Endothelial cell of umbilical vein (primary cell): ENCODE measurements around the gene TLCD2. TPM values are rescaled to one million over a fixed set of nuclear protein-coding genes. Genes with fewer than 3 reads are reported as not detected.
"Not testable (repeated sequence)": the region's sequence is repeated elsewhere in the genome, so short reads cannot be mapped to it uniquely, and the experiment has no call there.

Experiments
- BruUV-seq: library from RNA; stranded (reverse); fragments of 400-500 nt; replicated peaks from 2 replicates; lab custom pipeline; 2021; lab: Mats Ljungman, UMichigan
- CTCF ChIA-PET: fragments of 300-600, 350-600 bp; sonication (Branson Sonifier 250); formaldehyde crosslinking; loops from one replicate; lab custom pipeline; 2021; ENCODE audit warnings: antibody characterized with exemption, inconsistent platforms; lab: Charles Lee
- POLR2A ChIA-PET: fragments of 300-600, 350-600 bp; sonication (Branson Sonifier 250); formaldehyde crosslinking; loops from one replicate; lab custom pipeline; 2021; ENCODE audit warnings: antibody characterized with exemption, inconsistent platforms; lab: Charles Lee
- DNase-seq: peaks from one replicate; pipeline ENCODE4 v3.0.0-alpha.2; 2011; ENCODE audit warnings: low read depth, low spot score
- FAIRE-seq: peaks from 2 replicates; lab custom pipeline; 2011; peaks lifted over from hg19 to GRCh38; lab: Jason Lieb, UNC
- H2AFZ ChIP-seq: 2 replicates; pipeline ENCODE4 v1.6.0; 2012; ENCODE audit warnings: low read depth, low read length, control low read depth, inconsistent platforms
- H3K27ac ChIP-seq: 2 replicates; pipeline ENCODE4 v1.5.1; 2011; ENCODE audit warnings: low read depth, mild to moderate bottlenecking, control low read depth, low read length, moderate library complexity; ENCODE audit not compliant: insufficient read depth
- H3K27me3 ChIP-seq, 2 experiments: 2 replicates each; pipeline versions ENCODE4 v1.6.0 to v1.6.1; 2011; ENCODE audit warnings: low read length in 2 of 2, mixed read lengths in 1 of 2; ENCODE audit not compliant: control insufficient read depth in 2 of 2, insufficient read depth in 2 of 2
- H3K36me3 ChIP-seq, 2 experiments: 2 replicates in 1 of 2; 3 replicates in 1 of 2; pipeline ENCODE4 v1.5.1; 2011; ENCODE audit warnings: low read length in 2 of 2, mild to moderate bottlenecking in 1 of 2, moderate library complexity in 1 of 2; ENCODE audit not compliant: control insufficient read depth in 2 of 2, insufficient read depth in 2 of 2; ENCODE audit errors: extremely low read depth in 1 of 2
- H3K4me1 ChIP-seq: 3 replicates; pipeline ENCODE4 v1.5.1; 2011; ENCODE audit warnings: mild to moderate bottlenecking, low read length; ENCODE audit not compliant: control insufficient read depth, insufficient read depth; ENCODE audit errors: extremely low read depth
- H3K4me2 ChIP-seq: 2 replicates; pipeline ENCODE4 v1.6.1; 2011; ENCODE audit warnings: low read length, control low read depth, mixed read lengths; ENCODE audit not compliant: insufficient read depth
- H3K4me3 ChIP-seq, 3 experiments: fragments of 200-600 bp in 1 of 3; sonication (generic), shearing (Covaris generic) in 1 of 3; replicated peaks in 1 of 3; 2 replicates each; pipeline ENCODE4 v1.5.1; 2011 to 2016; ENCODE audit warnings: control low read depth in 3 of 3, low read length in 3 of 3, mild to moderate bottlenecking in 2 of 3, inconsistent platforms in 1 of 3, low read depth in 1 of 3, moderate library complexity in 1 of 3; ENCODE audit not compliant: insufficient read depth in 1 of 3
- H3K79me2 ChIP-seq: 2 replicates; pipeline ENCODE4 v1.6.0; 2012; ENCODE audit warnings: low read length, inconsistent platforms; ENCODE audit not compliant: control insufficient read depth, insufficient read depth
- H3K9ac ChIP-seq: replicated peaks from 2 replicates; pipeline ENCODE3; 2011; ENCODE audit warnings: low read length, control low read depth; ENCODE audit not compliant: insufficient read depth; ENCODE audit errors: extremely low read depth
- H3K9me1 ChIP-seq: replicated peaks from 3 replicates; pipeline ENCODE4 v1.6.0; 2011; ENCODE audit warnings: mild to moderate bottlenecking, low read length; ENCODE audit not compliant: control insufficient read depth, insufficient read depth; ENCODE audit errors: extremely low read depth
- H3K9me3 ChIP-seq: replicated peaks from 2 replicates; pipeline ENCODE4 v1.5.1; 2012; ENCODE audit warnings: low read length, inconsistent platforms; ENCODE audit not compliant: control insufficient read depth, insufficient read depth
- H4K20me1 ChIP-seq: replicated peaks from 2 replicates; pipeline ENCODE3; 2011; ENCODE audit warnings: mild to moderate bottlenecking, low read length; ENCODE audit not compliant: control insufficient read depth, insufficient read depth; ENCODE audit errors: extremely low read depth
- CTCF ChIP-seq, 2 donors: IDR thresholded peaks; 1 replicate in 1 of 2; 2 replicates in 1 of 2; pipeline ENCODE4 v1.5.1; 2011; ENCODE audit warnings: low read length in 2 of 2, mild to moderate bottlenecking in 2 of 2, moderate library complexity in 2 of 2, control low read depth in 1 of 2, inconsistent platforms in 1 of 2, low read depth in 1 of 2; ENCODE audit not compliant: insufficient read depth in 1 of 2; ENCODE audit errors: extremely low read depth in 1 of 2
- EZH2 ChIP-seq: IDR thresholded peaks from 2 replicates; pipeline ENCODE4 v1.6.1; 2012; ENCODE audit warnings: borderline replicate concordance, low read depth, mild to moderate bottlenecking, moderate library complexity, low read length, inconsistent platforms; ENCODE audit not compliant: severe bottlenecking
- FOS ChIP-seq: IDR thresholded peaks from 2 replicates; pipeline ENCODE4 v1.6.1; 2011; ENCODE audit warnings: mild to moderate bottlenecking, low read length, moderate library complexity, borderline replicate concordance; ENCODE audit not compliant: insufficient read depth
- GATA2 ChIP-seq: IDR thresholded peaks from 2 replicates; pipeline ENCODE4 v1.7.0; 2011; ENCODE audit warnings: low read depth, mild to moderate bottlenecking, moderate library complexity, mixed read lengths, low read length; ENCODE audit not compliant: insufficient read length, insufficient read depth
- JUN ChIP-seq: IDR thresholded peaks from 2 replicates; pipeline ENCODE4 v1.6.1; 2011; ENCODE audit warnings: borderline replicate concordance, low read depth; ENCODE audit not compliant: insufficient read length, insufficient read depth
- MAX ChIP-seq: IDR thresholded peaks from 2 replicates; pipeline ENCODE4 v1.6.1; 2011; ENCODE audit not compliant: insufficient read depth, insufficient read length
- MYC ChIP-seq: IDR thresholded peaks from one replicate; pipeline ENCODE4 v1.6.1; 2011; ENCODE audit warnings: mild to moderate bottlenecking, low read depth, low read length
- POLR2A ChIP-seq: IDR thresholded peaks from 2 replicates; pipeline ENCODE4 v1.6.1; 2012; ENCODE audit warnings: low read depth, mild to moderate bottlenecking, control low read depth, low read length
- POLR2AphosphoS5 ChIP-seq: IDR thresholded peaks from 2 replicates; pipeline ENCODE4 v1.6.1; 2012; ENCODE audit warnings: low read depth, mild to moderate bottlenecking, control low read depth, low read length, moderate library complexity; ENCODE audit not compliant: insufficient read depth
- dilution Hi-C: fragments of 300-500 bp; cut with MboI; formaldehyde crosslinking; loops from one replicate; pipeline ENCODE4 v1.15.0; 2019; ENCODE audit warnings: low sequenced_read_pairs; ENCODE audit not compliant: extremely low pct_ligation_motif_present
- intact Hi-C: fragments of 100-400 bp; cut with micrococcal nuclease; formaldehyde crosslinking; loops from one replicate; pipeline ENCODE4 v1.10.0; 2022
- polyA plus RNA-seq, 4 experiments: library from polyadenylated mRNA; depleted of rRNA in 3 of 4; stranded (reverse) in 3 of 4; unstranded in 1 of 4; fragments of >200 nt; gene quantifications; 2 replicates each; pipeline versions ENCODE4 v1.2.1 to v1.2.3, GENCODE V29; 2011 to 2012; ENCODE audit warnings: missing spikeins in 1 of 4
- total RNA-seq: library from RNA; stranded (reverse); gene quantifications from 2 replicates; pipeline ENCODE4 v1.2.3, GENCODE V29; 2021

Gene TLCD2
- total and polyA plus RNA-seq, 2 donors (not counting 3 experiments of a cell fraction or from before 2014, with no cell fraction given): 0.72 to 2.1 TPM

- TF ChIP-seq MYC (no peak), GATA2 (no peak), MAX (no peak), JUN (no peak), POLR2A (no peak), FOS (no peak), POLR2AphosphoS5 (no peak), CTCF (IDR thresholded peaks at IDR 0.05; ENCODE audit: extremely low read depth in 1 of 2, insufficient read depth in 1 of 2, low read depth in 1 of 2, low read length in 2 of 2) (no peak), EZH2 (no peak)
- Histone ChIP-seq H2AFZ (no peak overlapping the region), H3K79me2 (no peaks in the 10 kb centered on the region), H3K9me3 (no peaks in the 10 kb centered on the region), H3K27me3 (no peaks in the 10 kb centered on the region), H3K36me3 (no peaks in the 10 kb centered on the region), H3K9ac (no peak overlapping the region), H3K4me2 (no peak overlapping the region), H3K4me3 (no peak overlapping the region), H3K27ac (no peak overlapping the region), H3K4me1 (no peaks in the 10 kb centered on the region), H4K20me1 (no peaks in the 10 kb centered on the region), H3K9me1 (no peaks in the 10 kb centered on the region)
- ChIA-PET POLR2A (no interaction called here), CTCF (no interaction called here)
- DNase-seq: no peak
- BruUV-seq: no TSS peak
- FAIRE-seq: no peak
- dilution Hi-C loops (no loop called here), intact Hi-C loops (no loop called here)
Measured at GRCh38 chr17:1690544-1691221, 19.5 kb downstream of the TLCD2 start.

GRCh38 chr17:1688405-1688804, 21.8 kb downstream of the TLCD2 start:
- FAIRE-seq, H3K4me2 ChIP-seq, H4K20me1 ChIP-seq, POLR2A ChIA-PET, H3K9me3 ChIP-seq, DNase-seq, H3K36me3 ChIP-seq, H3K27ac ChIP-seq, H3K4me3 ChIP-seq, H3K27me3 ChIP-seq, H3K9ac ChIP-seq, H2AFZ ChIP-seq, H3K4me1 ChIP-seq, BruUV-seq, intact Hi-C loops, dilution Hi-C loops, H3K9me1 ChIP-seq, CTCF ChIA-PET: not testable (repeated sequence)
- peaks cover 10% of the 10 kb centered on the region for H3K79me2 ChIP-seq
